Measurements from ENCODE around the gene ATP2B2. TPM values are rescaled to one million over a fixed set of nuclear protein-coding genes. Genes with fewer than 3 reads are reported as not detected.

Gene ATP2B2
- total and polyA plus RNA-seq, 12 donors = 0.37 to 3.0 (median 1.6) TPM

- no peak for TF ChIP-seq CTCF (IDR thresholded peaks at IDR 0.05)
- no peak for TF ChIP-seq POLR2A (IDR thresholded peaks at IDR 0.05)
- no peak for DNase-seq
- no peaks in the 10 kb centered on the region for H3K27me3 ChIP-seq
- no peaks in the 10 kb centered on the region for H3K9me3 ChIP-seq (replicated peaks in 1 of 3)
- H3K4me3 ChIP-seq = no peak overlapping the region
- intact Hi-C loops (cut with DNase I) = no loop called here
- no peaks in the 10 kb centered on the region for H3K4me1 ChIP-seq (replicated peaks in 1 of 2)
- WGBS, 4 donors = 90 to 92% (median 91%) methylated on average over 11 to 13 of the region's 13 CpGs
- H3K36me3 ChIP-seq (replicated peaks in 1 of 2) = no peaks in the 10 kb centered on the region
- no peak overlapping the region for H3K27ac ChIP-seq
These were observed 22.6 kb downstream of the ATP2B2 start for GRCh38 chr3:10482631-10483363.

GRCh38 chr3:10480871-10481378 is 24.5 kb downstream of the ATP2B2 start:
- whole genome bisulfite sequencing, 4 donors = 70 to 89% (median 82%) methylated on average over 4 of the region's 4 CpGs
- Histone ChIP-seq H3K27me3 (no peaks in the 10 kb centered on the region), H3K9me3 (replicated peaks in 1 of 3) (no peaks in the 10 kb centered on the region), H3K4me1 (replicated peaks in 1 of 2) (no peaks in the 10 kb centered on the region), H3K4me3 (no peak overlapping the region), H3K36me3 (replicated peaks in 1 of 2) (no peaks in the 10 kb centered on the region), H3K27ac (no peak overlapping the region)
- intact Hi-C loops (cut with DNase I) = no loop called here
- DNase-seq = no peak
- no peak for TF ChIP-seq POLR2A (IDR thresholded peaks at IDR 0.05)
- TF ChIP-seq CTCF (IDR thresholded peaks at IDR 0.05) = no peak

GRCh38 chr3:10479311-10479710 is 26.1 kb downstream of the ATP2B2 start:
- H3K27me3 ChIP-seq = no peaks in the 10 kb centered on the region
- intact Hi-C loops (cut with DNase I) = no loop called here
- no peak for TF ChIP-seq CTCF (IDR thresholded peaks at IDR 0.05)
- TF ChIP-seq POLR2A (IDR thresholded peaks at IDR 0.05) = no peak

GRCh38 chr3:10475983-10476382 is 29.4 kb downstream of the ATP2B2 start:
- WGBS, 4 donors = 79 to 87% (median 85%) methylated on average over 3 of the region's 3 CpGs
- Histone ChIP-seq H3K36me3 (replicated peaks in 1 of 2) (no peaks in the 10 kb centered on the region), H3K27ac (no peak overlapping the region), H3K9me3 (replicated peaks in 1 of 3) (no peaks in the 10 kb centered on the region), H3K27me3 (no peaks in the 10 kb centered on the region), H3K4me1 (replicated peaks in 1 of 2) (no peaks in the 10 kb centered on the region), H3K4me3 (no peak overlapping the region)
- intact Hi-C loops (cut with DNase I) = no loop called here
- no peak for TF ChIP-seq CTCF (IDR thresholded peaks at IDR 0.05)
- no peak for TF ChIP-seq POLR2A (IDR thresholded peaks at IDR 0.05)
- DNase-seq = no peak

More at GRCh38 chr3:10479311-10479710, 26.1 kb downstream of the ATP2B2 start:
- Histone ChIP-seq H3K4me1 (replicated peaks in 1 of 2) (no peaks in the 10 kb centered on the region), H3K4me3 (no peak overlapping the region), H3K27ac (no peak overlapping the region), H3K36me3 (replicated peaks in 1 of 2) (no peaks in the 10 kb centered on the region), H3K9me3 (replicated peaks in 1 of 3) (no peaks in the 10 kb centered on the region)
- WGBS, 4 donors = 54 to 72% (median 62%) methylated on average over 2 of the region's 2 CpGs
- DNase-seq = no peak
